HG03457 (cell line): Measurements from ENCODE around the gene ABCG1.
"Not testable (repeated sequence)": the region's sequence is repeated elsewhere in the genome, so short reads cannot be mapped to it uniquely, and the experiment has no call there.

Experiments
- ATAC-seq: cut with Tn5 transposase; IDR thresholded peaks from one replicate; pipeline ENCODE4 v1.9.1; 2021; ENCODE audit warnings: moderate number of reproducible peaks; ENCODE audit not compliant: unreplicated experiment

ABCG1 gene

GRCh38 chr21:42218836-42219605 is at the start of gene ABCG1:
Gene ABCG1 (plus strand): TSS chr21:42219140. CDS start chr21:42219263, 123 bp downstream.
- ATAC-seq: no peak

GRCh38 chr21:42169758-42170157 is 49.2 kb upstream of the ABCG1 start:
- no peak for ATAC-seq

DNA sequence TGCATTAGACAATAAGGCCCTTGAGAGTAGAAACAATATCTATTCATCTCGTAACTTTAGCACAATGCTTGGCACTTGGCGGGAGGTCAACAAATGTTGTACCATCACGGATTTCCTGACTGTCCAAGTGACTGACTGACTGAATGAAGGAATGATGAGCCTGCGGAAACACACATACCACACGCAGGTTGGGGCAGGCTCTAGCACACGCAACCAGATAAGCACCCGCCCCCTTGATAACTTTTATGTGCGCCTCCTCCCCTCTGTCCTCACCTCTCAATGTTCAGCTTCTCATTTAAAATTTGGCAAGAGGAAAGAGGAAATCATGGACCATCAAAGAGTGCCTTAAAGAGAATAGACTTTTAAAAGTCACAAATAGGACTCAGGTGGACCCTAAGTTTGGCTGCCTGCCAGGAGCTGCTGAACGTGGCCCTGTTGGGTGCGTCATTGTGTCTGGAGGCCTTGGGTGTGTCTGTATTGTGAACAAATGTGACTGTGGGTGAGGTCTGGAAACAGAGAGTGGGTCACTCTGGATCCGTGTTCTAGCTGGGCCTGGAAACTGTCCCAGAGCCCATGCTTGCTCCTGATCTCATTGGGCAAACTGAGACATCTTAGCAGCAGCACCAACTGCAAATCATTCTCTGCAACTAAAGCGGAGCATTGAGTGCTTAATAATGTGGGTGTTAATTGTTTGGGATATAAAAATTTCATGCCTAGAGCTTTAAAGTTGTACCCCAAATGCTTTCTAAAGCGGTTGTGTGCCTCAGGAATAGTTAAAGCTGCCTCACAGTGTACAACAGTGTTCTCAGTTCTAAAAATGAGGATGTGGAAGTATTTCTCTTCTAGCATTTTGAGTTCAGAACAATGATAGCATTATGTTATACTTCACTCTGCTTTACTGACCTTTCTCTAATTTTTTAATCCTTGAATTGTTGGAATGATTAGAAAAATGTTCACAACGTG is 47.6 kb upstream of the ABCG1 start:
- no peak for ATAC-seq

- no peak for ATAC-seq
These were observed 46.1 kb upstream of the ABCG1 start for GRCh38 chr21:42172596-42173483.

DNA sequence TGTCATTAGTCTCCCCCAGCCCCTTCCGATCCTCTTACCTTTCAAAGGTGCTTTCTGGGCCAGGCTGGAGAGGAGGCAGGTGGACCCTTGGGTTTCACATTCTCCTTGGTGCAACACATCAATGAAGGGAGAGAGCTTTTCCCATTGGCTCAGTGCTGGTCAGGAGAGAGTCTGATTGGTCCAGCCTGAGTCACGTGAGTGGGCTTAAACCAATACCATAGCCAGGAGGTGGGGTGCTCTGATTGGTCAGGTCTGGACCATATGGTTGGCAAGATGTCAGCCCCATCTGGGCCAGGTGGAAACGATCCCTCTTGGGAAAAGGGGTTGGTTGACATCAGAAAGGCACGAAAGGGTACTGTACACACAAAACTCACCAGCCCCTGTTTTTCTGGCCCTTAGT is 44.8 kb upstream of the ABCG1 start:
- no peak for ATAC-seq

DNA sequence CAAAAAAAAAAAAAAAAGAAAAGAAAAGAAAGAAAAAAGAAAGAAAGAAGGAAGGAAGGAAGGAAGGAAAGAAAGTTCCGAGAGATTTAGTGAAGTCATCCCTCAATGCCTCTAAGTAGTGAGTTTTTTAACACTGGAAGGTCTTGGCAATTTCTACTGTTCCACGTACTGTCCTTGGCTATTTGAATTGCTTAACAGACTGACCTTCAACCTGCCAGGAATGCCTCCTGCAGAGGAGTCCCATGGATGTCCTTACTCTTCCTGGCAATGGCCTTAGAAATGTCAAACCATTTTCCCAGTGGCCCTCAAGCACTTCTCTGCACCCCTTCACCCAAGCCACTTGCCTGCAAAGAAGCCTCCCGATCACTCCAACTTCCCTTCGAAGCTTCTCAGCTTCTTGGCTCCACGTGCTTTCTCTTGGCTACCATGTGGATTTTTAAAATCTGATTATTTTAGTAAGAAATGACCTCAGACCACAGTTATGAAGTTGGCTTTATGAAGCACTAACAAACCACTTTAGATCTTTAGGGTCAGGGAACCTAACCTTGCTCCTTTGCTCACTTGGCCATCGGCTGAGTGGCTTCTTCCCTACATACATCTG is 43.7 kb upstream of the ABCG1 start:
- no peak for ATAC-seq

- no peak for ATAC-seq
These were observed 42.1 kb upstream of the ABCG1 start for GRCh38 chr21:42176859-42177258.

DNA sequence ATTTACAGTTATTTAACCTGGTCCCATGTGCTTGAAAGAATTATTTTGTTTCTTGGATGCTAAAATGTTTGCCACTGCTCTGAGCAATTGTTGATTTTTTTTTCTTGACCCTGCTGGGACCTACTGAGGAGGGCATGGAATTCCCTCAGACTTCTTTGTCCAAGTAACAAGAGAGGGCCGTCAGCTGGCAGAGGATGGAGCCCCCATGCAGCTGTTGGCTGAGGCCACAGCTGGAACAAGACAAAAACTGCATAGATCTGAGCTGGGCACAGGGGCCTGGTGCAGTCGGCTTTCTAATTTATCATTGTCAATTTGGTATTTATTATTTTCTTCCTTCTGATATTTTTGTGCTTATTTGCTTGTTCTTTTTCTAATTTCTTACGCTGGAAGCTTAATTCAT is 39.6 kb upstream of the ABCG1 start:
- ATAC-seq: no peak

GRCh38 chr21:42180001-42180400 is 38.9 kb upstream of the ABCG1 start:
- ATAC-seq: not testable (repeated sequence)

GRCh38 chr21:42182713-42183371 is 36.1 kb upstream of the ABCG1 start:
- ATAC-seq: no peak

GRCh38 chr21:42183374-42184266 is 35.3 kb upstream of the ABCG1 start:
- no peak for ATAC-seq

DNA sequence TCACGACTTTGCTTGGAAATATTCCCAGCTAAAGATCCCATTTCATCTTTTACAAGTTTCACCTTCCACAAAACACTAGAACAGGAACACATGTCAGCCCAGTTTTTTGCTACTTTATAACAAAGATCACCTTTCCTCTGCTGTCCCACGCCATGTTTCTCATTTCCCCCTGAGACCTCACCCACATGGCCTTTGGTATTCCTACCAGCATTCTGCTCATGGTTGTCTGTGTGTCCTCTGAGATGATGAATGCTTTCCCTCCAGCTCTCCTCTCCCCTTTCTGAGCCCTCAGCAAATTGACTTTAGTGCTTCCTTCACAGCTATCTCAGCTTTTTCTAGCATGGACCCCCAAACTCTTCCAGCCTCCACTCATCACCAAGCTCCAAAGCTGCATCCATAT is 32.3 kb upstream of the ABCG1 start:
- no peak for ATAC-seq

DNA sequence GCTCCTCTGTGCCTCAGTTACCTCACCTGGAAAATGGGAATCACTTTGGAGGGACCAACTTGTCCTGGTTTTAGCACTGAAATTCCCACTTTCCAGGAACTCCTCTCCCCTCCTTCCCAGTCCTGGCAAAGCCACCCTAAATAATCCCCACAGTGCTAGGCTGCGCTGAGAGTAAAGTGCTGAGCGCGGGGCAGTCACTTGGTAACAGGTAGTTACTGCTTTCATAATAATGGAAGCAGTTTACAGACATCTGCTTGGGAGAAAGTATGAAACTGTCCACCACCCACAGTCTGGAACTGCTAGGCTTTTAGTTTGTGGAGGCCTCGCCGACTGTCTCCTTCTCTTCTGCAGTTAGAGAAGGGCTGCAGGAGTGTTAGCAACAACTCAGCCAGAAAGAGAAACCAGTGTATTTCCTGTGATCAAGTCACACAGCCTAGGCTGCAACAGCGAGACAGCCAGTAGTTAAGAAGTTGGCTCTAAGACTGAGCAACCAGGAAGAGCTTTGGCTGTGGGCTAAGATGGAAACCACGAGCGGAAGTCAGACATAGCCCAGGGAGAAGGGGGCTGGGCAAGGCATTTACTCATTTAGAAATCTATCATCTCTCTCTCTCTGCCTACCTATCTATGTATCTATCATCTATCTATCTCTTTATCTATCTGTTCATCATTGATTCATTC is 30.8 kb upstream of the ABCG1 start:
- peak; percentile 94 for ATAC-seq

- no peak for ATAC-seq
These were observed 30.3 kb upstream of the ABCG1 start for GRCh38 chr21:42188663-42189062.

GRCh38 chr21:42189431-42189830 is 29.5 kb upstream of the ABCG1 start:
- ATAC-seq: no peak

GRCh38 chr21:42189860-42190485 is 29.0 kb upstream of the ABCG1 start:
- ATAC-seq: no peak

GRCh38 chr21:42190486-42190863 is 28.5 kb upstream of the ABCG1 start:
- no peak for ATAC-seq

DNA sequence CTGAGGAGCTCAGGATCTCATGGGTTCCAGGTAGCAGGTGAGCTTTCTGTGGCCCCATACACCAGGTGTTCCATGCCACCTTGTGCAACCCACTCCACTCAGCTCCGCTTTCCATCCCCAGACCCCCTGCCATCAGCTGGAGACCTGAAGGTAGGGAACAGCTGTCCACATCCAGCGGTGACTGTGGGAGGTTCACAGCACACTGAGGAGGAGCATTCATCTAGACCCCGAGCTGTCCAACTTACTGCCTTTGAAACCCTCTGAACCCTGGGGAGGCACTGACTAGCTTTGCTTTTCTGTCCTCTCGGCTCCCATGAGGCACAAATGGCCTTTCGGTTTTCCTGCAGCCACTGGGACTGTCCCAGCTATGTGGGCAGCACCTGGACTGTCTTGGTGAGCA is 27.9 kb upstream of the ABCG1 start:
- ATAC-seq: no peak
